SK-N-SH (cell line): ENCODE data around the gene RPL7A. TPM values are rescaled to one million over a fixed set of nuclear protein-coding genes. Genes with fewer than 3 reads are reported as not detected.

Experiments used
- CTCF ChIA-PET: fragments of 300-600, 350-600 bp; formaldehyde crosslinking; extraction: SDS; loops from one replicate; lab custom pipeline; 2021; lab: Yijun Ruan, JAX
- POLR2A ChIA-PET: fragments of 350-600 bp; sonication (Branson Sonifier 250); formaldehyde crosslinking; extraction: SDS; loops from one replicate; lab custom pipeline; 2020; ENCODE audit warnings: antibody characterized with exemption, inconsistent platforms; lab: Yijun Ruan, JAX
- DNase-seq: peaks from one replicate; pipeline ENCODE4 v3.0.0; 2012
- H2AFZ ChIP-seq: fragments of 200-600 bp; sonication (generic); 2 replicates; pipeline ENCODE4 v1.8.1; 2016; ENCODE audit warnings: antibody characterized with exemption, mild to moderate bottlenecking, low read depth
- H3F3A ChIP-seq: fragments of 200-600 bp; sonication (generic); replicated peaks from 2 replicates; pipeline ENCODE3; 2016; ENCODE audit warnings: antibody characterized with exemption, mild to moderate bottlenecking; ENCODE audit not compliant: insufficient read depth
- H3K27ac ChIP-seq, 2 experiments: fragments of 200-500 bp in 1 of 2; fragments of 200-600 bp in 1 of 2; sonication (Bioruptor generic) in 1 of 2; sonication (generic), shearing (Covaris generic) in 1 of 2; 2 replicates each; pipeline versions ENCODE4 v1.5.1 to v1.6.1; 2014 to 2016; ENCODE audit warnings: low read depth in 2 of 2, inconsistent platforms in 1 of 2, low read length in 1 of 2, mild to moderate bottlenecking in 1 of 2, mixed read lengths in 1 of 2
- H3K27me3 ChIP-seq: fragments of 200-600 bp; sonication (generic), shearing (Covaris generic); 2 replicates; pipeline ENCODE4 v1.6.1; 2016; ENCODE audit warnings: mixed run types; ENCODE audit not compliant: insufficient read depth
- H3K36me3 ChIP-seq, 2 experiments: fragments of 200-500 bp in 1 of 2; fragments of 200-600 bp in 1 of 2; sonication (Bioruptor generic) in 1 of 2; sonication (generic) in 1 of 2; replicated peaks in 1 of 2; 2 replicates each; pipeline versions ENCODE3 to v1.5.1; 2014 to 2016; ENCODE audit warnings: low read length in 1 of 2, mild to moderate bottlenecking in 1 of 2; ENCODE audit not compliant: insufficient read depth in 2 of 2, control insufficient read depth in 1 of 2
- H3K4me1 ChIP-seq, 2 experiments: fragments of 200-500 bp in 1 of 2; fragments of 200-600 bp in 1 of 2; sonication (Bioruptor generic) in 1 of 2; sonication (generic), shearing (Covaris generic) in 1 of 2; 2 replicates each; pipeline versions ENCODE4 v1.5.1 to v1.6.1; 2014 to 2016; ENCODE audit warnings: low read depth in 1 of 2, low read length in 1 of 2, mixed run types in 1 of 2; ENCODE audit not compliant: insufficient read depth in 2 of 2, control insufficient read depth in 1 of 2
- H3K4me2 ChIP-seq: fragments of 200-600 bp; sonication (generic), shearing (Covaris generic); 2 replicates; pipeline ENCODE4 v1.6.1; 2017; ENCODE audit warnings: mixed run types
- H3K4me3 ChIP-seq, 2 experiments: fragments of 200-500 bp in 1 of 2; fragments of 200-600 bp in 1 of 2; sonication (Bioruptor generic) in 1 of 2; sonication (generic), shearing (Covaris generic) in 1 of 2; 2 replicates each; pipeline versions ENCODE4 v1.5.1 to v1.8.1; 2014 to 2016; ENCODE audit warnings: low read depth in 2 of 2, inconsistent platforms in 1 of 2, low read length in 1 of 2, mild to moderate bottlenecking in 1 of 2, mixed read lengths in 1 of 2, moderate library complexity in 1 of 2
- H3K79me2 ChIP-seq: fragments of 200-600 bp; sonication (generic); 2 replicates; pipeline ENCODE4 v1.8.1; 2017; ENCODE audit warnings: mild to moderate bottlenecking; ENCODE audit not compliant: insufficient read depth
- H3K9ac ChIP-seq: fragments of 200-600 bp; sonication (generic); 2 replicates; pipeline ENCODE4 v1.6.1; 2017; ENCODE audit warnings: mixed run types
- H3K9me2 ChIP-seq: fragments of 200-600 bp; sonication (generic); 2 replicates; pipeline ENCODE4 v1.6.1; 2017; ENCODE audit warnings: mixed run types
- H3K9me3 ChIP-seq: fragments of 200-600 bp; sonication (generic); 2 replicates; pipeline ENCODE4 v1.6.1; 2017; ENCODE audit warnings: mixed run types, mild to moderate bottlenecking, moderate library complexity
- H4K20me1 ChIP-seq: fragments of 200-600 bp; sonication (generic); 2 replicates; pipeline ENCODE4 v1.6.1; 2017; ENCODE audit warnings: mild to moderate bottlenecking, mixed run types; ENCODE audit not compliant: insufficient read depth
- CTCF ChIP-seq: fragments of 200-600 bp; sonication (generic); IDR thresholded peaks from 2 replicates; pipeline ENCODE4 v1.6.1; 2017; ENCODE audit warnings: antibody characterized with exemption, mild to moderate bottlenecking, moderate library complexity
- ELF1 ChIP-seq: IDR thresholded peaks from 2 replicates; pipeline ENCODE4 v1.4.0; 2012
- EZH2phosphoT487 ChIP-seq: fragments of 200-600 bp; sonication (generic); IDR thresholded peaks from 2 replicates; pipeline ENCODE4 v1.6.1; 2017; ENCODE audit warnings: low read depth, mixed run types, mild to moderate bottlenecking, antibody characterized with exemption, moderate library complexity, borderline replicate concordance
- FOSL2 ChIP-seq: IDR thresholded peaks from 2 replicates; pipeline ENCODE4 v1.4.0; 2012; ENCODE audit warnings: low read depth, mild to moderate bottlenecking, moderate library complexity, borderline replicate concordance
- FOXJ3 ChIP-seq: sonication (generic); formaldehyde crosslinking; IDR thresholded peaks from 2 replicates; pipeline ENCODE4 v1.5.1; 2020; ENCODE audit warnings: mild to moderate bottlenecking, missing genetic modification reagents
- GABPA ChIP-seq: IDR thresholded peaks from 2 replicates; pipeline ENCODE4 v1.4.0; 2012; ENCODE audit warnings: low read depth, mild to moderate bottlenecking
- GATA2 ChIP-seq: sonication (generic); formaldehyde crosslinking; IDR thresholded peaks from 2 replicates; pipeline ENCODE4 v1.5.0; 2020; ENCODE audit warnings: mild to moderate bottlenecking, missing genetic modification reagents
- IRF3 ChIP-seq: fragments of 150-350 bp; IDR thresholded peaks from 2 replicates; pipeline ENCODE4 v1.6.1; 2016; ENCODE audit warnings: mild to moderate bottlenecking, low read depth, low read length
- JUND ChIP-seq: IDR thresholded peaks from 2 replicates; pipeline ENCODE4 v1.4.0; 2012
- MXI1 ChIP-seq: IDR thresholded peaks from 2 replicates; pipeline ENCODE4 v1.6.1; 2012; ENCODE audit warnings: mild to moderate bottlenecking, low read depth, low read length, improper control_type of control experiment
- POLR2AphosphoS5 ChIP-seq: IDR thresholded peaks from 2 replicates; pipeline ENCODE4 v1.6.1; 2012; ENCODE audit warnings: low read depth, low read length
- RAD21 ChIP-seq: IDR thresholded peaks from 2 replicates; pipeline ENCODE4 v1.6.1; 2012; ENCODE audit warnings: mild to moderate bottlenecking, low read length
- RXRA ChIP-seq: IDR thresholded peaks from 2 replicates; pipeline ENCODE4 v1.4.0; 2012; ENCODE audit warnings: low read depth, mild to moderate bottlenecking, borderline replicate concordance
- SMC3 ChIP-seq: IDR thresholded peaks from 2 replicates; pipeline ENCODE4 v1.6.1; 2012; ENCODE audit warnings: low read depth, low read length, improper control_type of control experiment
- TAF1 ChIP-seq: IDR thresholded peaks from 2 replicates; pipeline ENCODE4 v1.6.1; 2012; ENCODE audit warnings: low read depth, mild to moderate bottlenecking, low read length, moderate library complexity, borderline replicate concordance
- TEAD4 ChIP-seq: IDR thresholded peaks from 2 replicates; pipeline ENCODE4 v1.4.0; 2012; ENCODE audit warnings: mild to moderate bottlenecking, borderline replicate concordance; ENCODE audit not compliant: insufficient read depth
- WGBS: methylation state at CpG from one replicate; pipeline ENCODE4 v1.1.6; 2017; ENCODE audit warnings: low lambda C conversion rate; 5-methylcytosine and 5-hydroxymethylcytosine counted together
- polyA plus RNA-seq, 3 experiments: library from polyadenylated mRNA; depleted of rRNA; stranded (reverse); fragments of >200 nt; gene quantifications; 2 replicates each; pipeline ENCODE4 v1.2.3, GENCODE V29; 2012
- TF ChIP-seq, protein P1 (sequence below): IDR thresholded peaks from 2 replicates; pipeline ENCODE4 v1.6.1; 2012; ENCODE audit warnings: mild to moderate bottlenecking, low read depth, low read length, moderate library complexity
- TF ChIP-seq, protein P2 (sequence below): IDR thresholded peaks from 2 replicates; pipeline ENCODE4 v1.4.0; 2012; ENCODE audit warnings: low read depth, borderline replicate concordance
- TF ChIP-seq, protein P3 (sequence below): IDR thresholded peaks from 2 replicates; pipeline ENCODE4 v1.4.0; 2012; ENCODE audit warnings: low read depth

Gene RPL7A
- polyA plus RNA-seq, 1 of the 3 experiments (the other 2 are of a cell fraction): 4,121 TPM

- Histone ChIP-seq H3K36me3 (peaks cover 21 to 54% of the 10 kb centered on the region in 2 experiments), H3F3A (peaks cover 6% of the 10 kb centered on the region), H3K4me1 (peaks cover 4 to 8% of the 10 kb centered on the region in 2 experiments; a peak in 1 of 4 replicates), H3K79me2 (peaks cover 13% of the 10 kb centered on the region), H3K27me3 (no peaks in the 10 kb centered on the region), H3K9me3 (no peaks in the 10 kb centered on the region), H4K20me1 (0 out of 2 replicates have a peak, but pooled peaks cover 4% of the 10 kb centered on the region), H3K9me2 (no peaks in the 10 kb centered on the region), H3K4me2 (no peak overlapping the region), H3K4me3 (no peak overlapping the region), H3K9ac (no peak overlapping the region), H2AFZ (no peak overlapping the region), H3K27ac (no peak overlapping the region)
- ChIA-PET POLR2A (interaction anchor here (1.2 kb wide), 1 partner anchor 8 kb away, joined by 4 read pairs; the partner anchor contains the start of genes MED22 and RPL7A), CTCF (interaction anchor here (1.8 to 2.6 kb wide), 2 partner anchors 12 to 153 kb away, joined by 5 to 13 read pairs; no protein-coding TSS in a partner anchor)
- TF ChIP-seq IRF3 (no peak), SMC3 (no peak), POLR2AphosphoS5 (no peak), CTCF (no peak), GATA2 (CRISPR knock-in tag) (no peak)
- TF ChIP-seq, protein P1, sequence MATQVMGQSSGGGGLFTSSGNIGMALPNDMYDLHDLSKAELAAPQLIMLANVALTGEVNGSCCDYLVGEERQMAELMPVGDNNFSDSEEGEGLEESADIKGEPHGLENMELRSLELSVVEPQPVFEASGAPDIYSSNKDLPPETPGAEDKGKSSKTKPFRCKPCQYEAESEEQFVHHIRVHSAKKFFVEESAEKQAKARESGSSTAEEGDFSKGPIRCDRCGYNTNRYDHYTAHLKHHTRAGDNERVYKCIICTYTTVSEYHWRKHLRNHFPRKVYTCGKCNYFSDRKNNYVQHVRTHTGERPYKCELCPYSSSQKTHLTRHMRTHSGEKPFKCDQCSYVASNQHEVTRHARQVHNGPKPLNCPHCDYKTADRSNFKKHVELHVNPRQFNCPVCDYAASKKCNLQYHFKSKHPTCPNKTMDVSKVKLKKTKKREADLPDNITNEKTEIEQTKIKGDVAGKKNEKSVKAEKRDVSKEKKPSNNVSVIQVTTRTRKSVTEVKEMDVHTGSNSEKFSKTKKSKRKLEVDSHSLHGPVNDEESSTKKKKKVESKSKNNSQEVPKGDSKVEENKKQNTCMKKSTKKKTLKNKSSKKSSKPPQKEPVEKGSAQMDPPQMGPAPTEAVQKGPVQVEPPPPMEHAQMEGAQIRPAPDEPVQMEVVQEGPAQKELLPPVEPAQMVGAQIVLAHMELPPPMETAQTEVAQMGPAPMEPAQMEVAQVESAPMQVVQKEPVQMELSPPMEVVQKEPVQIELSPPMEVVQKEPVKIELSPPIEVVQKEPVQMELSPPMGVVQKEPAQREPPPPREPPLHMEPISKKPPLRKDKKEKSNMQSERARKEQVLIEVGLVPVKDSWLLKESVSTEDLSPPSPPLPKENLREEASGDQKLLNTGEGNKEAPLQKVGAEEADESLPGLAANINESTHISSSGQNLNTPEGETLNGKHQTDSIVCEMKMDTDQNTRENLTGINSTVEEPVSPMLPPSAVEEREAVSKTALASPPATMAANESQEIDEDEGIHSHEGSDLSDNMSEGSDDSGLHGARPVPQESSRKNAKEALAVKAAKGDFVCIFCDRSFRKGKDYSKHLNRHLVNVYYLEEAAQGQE: no peak
- TF ChIP-seq, protein P2, sequence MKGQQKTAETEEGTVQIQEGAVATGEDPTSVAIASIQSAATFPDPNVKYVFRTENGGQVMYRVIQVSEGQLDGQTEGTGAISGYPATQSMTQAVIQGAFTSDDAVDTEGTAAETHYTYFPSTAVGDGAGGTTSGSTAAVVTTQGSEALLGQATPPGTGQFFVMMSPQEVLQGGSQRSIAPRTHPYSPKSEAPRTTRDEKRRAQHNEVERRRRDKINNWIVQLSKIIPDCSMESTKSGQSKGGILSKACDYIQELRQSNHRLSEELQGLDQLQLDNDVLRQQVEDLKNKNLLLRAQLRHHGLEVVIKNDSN: no peak
- no peak for DNase-seq
- WGBS: 98% methylated on average over 5 of the region's 5 CpGs
These were observed 8.4 kb upstream of the RPL7A start for GRCh38 chr9:133339641-133340040.

- Histone ChIP-seq H3K27ac (no peak overlapping the region), H3K36me3 (peaks cover 20 to 60% of the 10 kb centered on the region in 2 experiments), H3F3A (peaks cover 6% of the 10 kb centered on the region), H2AFZ (no peak overlapping the region), H3K79me2 (peaks cover 7% of the 10 kb centered on the region), H3K9me3 (no peaks in the 10 kb centered on the region), H4K20me1 (no peaks in the 10 kb centered on the region), H3K4me1 (peaks cover 0 to 4% of the 10 kb centered on the region in 2 experiments; a peak in 1 of 4 replicates), H3K27me3 (no peaks in the 10 kb centered on the region), H3K9me2 (no peaks in the 10 kb centered on the region), H3K4me2 (no peak overlapping the region), H3K9ac (no peak overlapping the region), H3K4me3 (no peak overlapping the region)
- ChIA-PET CTCF (interaction anchor here (1.8 to 2.6 kb wide), 2 partner anchors 11 to 154 kb away, joined by 5 to 13 read pairs; no protein-coding TSS in a partner anchor), POLR2A (interaction anchor here (1.2 kb wide), 1 partner anchor 8 kb away, joined by 4 read pairs; the partner anchor contains the start of genes MED22 and RPL7A)
- no peak for TF ChIP-seq RXRA
- no peak for TF ChIP-seq MXI1
- TF ChIP-seq, protein P2: no peak
- TF ChIP-seq TAF1: no peak
- TF ChIP-seq JUND: no peak
- no peak for TF ChIP-seq EZH2phosphoT487
- no peak for TF ChIP-seq TEAD4
- no peak for TF ChIP-seq FOXJ3 (CRISPR knock-in tag)
- no peak for TF ChIP-seq ELF1
- no peak for TF ChIP-seq GABPA
- TF ChIP-seq FOSL2: no peak
- TF ChIP-seq, protein P3, sequence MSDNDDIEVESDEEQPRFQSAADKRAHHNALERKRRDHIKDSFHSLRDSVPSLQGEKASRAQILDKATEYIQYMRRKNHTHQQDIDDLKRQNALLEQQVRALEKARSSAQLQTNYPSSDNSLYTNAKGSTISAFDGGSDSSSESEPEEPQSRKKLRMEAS: no peak
- TF ChIP-seq RAD21: no peak
- WGBS: 88% methylated on average over 3 of the region's 3 CpGs
- no peak for DNase-seq
These were observed 7.8 kb upstream of the RPL7A start for GRCh38 chr9:133340256-133340655.
